PFSK-1 (cell line): ENCODE measurements around the gene TMEM117.

Experiments
- FOXP2 ChIP-seq: optimal IDR thresholded peaks from 2 replicates; pipeline ENCODE3; 2011; ENCODE audit warnings: borderline replicate concordance, control low read depth, inconsistent platforms; ENCODE audit not compliant: insufficient read depth; ENCODE audit errors: extremely low read length, extremely low read depth
- POLR2AphosphoS5 ChIP-seq: IDR thresholded peaks from 2 replicates; pipeline ENCODE4 v1.6.1; 2012; ENCODE audit warnings: low read depth, mild to moderate bottlenecking, control low read depth, low read length, moderate library complexity
- TF ChIP-seq, protein P1 (sequence below), 2 experiments: IDR thresholded peaks; 2 replicates each; pipeline versions ENCODE4 v1.6.1 to v1.8.0; 2011 to 2012; ENCODE audit warnings: low read depth in 2 of 2, low read length in 2 of 2, control low read depth in 1 of 2, inconsistent platforms in 1 of 2, mild to moderate bottlenecking in 1 of 2, moderate library complexity in 1 of 2; ENCODE audit not compliant: insufficient read depth in 1 of 2

DNA sequence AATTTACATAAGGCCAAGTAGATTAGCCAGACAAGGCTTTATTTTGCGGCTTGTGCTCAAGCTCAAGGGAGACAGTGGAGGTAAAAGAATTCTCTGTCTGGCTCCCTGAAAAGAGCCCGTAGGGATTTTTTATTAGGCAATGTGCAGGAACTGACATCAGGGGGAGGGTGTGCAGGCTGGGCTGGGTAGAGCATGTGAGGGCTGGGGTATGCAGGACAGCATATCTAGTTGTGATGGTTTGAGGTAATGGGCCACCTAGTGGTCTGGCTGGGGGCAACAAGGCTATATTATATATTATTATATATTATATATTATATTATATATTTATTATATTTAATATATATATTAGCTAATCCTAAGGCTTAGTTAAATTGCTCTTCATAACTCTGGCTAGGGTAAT, 102.1 kb downstream of the TMEM117 start:
- no peak for TF ChIP-seq POLR2AphosphoS5
- TF ChIP-seq, protein P1, sequence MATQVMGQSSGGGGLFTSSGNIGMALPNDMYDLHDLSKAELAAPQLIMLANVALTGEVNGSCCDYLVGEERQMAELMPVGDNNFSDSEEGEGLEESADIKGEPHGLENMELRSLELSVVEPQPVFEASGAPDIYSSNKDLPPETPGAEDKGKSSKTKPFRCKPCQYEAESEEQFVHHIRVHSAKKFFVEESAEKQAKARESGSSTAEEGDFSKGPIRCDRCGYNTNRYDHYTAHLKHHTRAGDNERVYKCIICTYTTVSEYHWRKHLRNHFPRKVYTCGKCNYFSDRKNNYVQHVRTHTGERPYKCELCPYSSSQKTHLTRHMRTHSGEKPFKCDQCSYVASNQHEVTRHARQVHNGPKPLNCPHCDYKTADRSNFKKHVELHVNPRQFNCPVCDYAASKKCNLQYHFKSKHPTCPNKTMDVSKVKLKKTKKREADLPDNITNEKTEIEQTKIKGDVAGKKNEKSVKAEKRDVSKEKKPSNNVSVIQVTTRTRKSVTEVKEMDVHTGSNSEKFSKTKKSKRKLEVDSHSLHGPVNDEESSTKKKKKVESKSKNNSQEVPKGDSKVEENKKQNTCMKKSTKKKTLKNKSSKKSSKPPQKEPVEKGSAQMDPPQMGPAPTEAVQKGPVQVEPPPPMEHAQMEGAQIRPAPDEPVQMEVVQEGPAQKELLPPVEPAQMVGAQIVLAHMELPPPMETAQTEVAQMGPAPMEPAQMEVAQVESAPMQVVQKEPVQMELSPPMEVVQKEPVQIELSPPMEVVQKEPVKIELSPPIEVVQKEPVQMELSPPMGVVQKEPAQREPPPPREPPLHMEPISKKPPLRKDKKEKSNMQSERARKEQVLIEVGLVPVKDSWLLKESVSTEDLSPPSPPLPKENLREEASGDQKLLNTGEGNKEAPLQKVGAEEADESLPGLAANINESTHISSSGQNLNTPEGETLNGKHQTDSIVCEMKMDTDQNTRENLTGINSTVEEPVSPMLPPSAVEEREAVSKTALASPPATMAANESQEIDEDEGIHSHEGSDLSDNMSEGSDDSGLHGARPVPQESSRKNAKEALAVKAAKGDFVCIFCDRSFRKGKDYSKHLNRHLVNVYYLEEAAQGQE (IDR thresholded peaks at IDR 0.05; ENCODE audit: insufficient read depth in 1 of 2, low read depth in 2 of 2, low read length in 2 of 2), result no peak
- no peak for TF ChIP-seq FOXP2
